CD14-positive monocyte (primary cell): ENCODE measurements around the gene PRSS1. TPM values are rescaled to one million over a fixed set of nuclear protein-coding genes. Genes with fewer than 3 reads are reported as not detected.
"Not testable (repeated sequence)": the region's sequence is repeated elsewhere in the genome, so short reads cannot be mapped to it uniquely, and the experiment has no call there.

ENCODE experiments used
- DNase-seq, 3 donors: peaks; one replicate each; pipeline ENCODE4 v3.0.0-alpha.2; 2011 to 2022
- H2AFZ ChIP-seq: 2 replicates; pipeline ENCODE4 v1.6.0; 2012; ENCODE audit warnings: mild to moderate bottlenecking, low read depth, low read length, inconsistent platforms; ENCODE audit not compliant: insufficient read depth, poor library complexity, severe bottlenecking
- H3K27ac ChIP-seq, 2 donors: 1 replicate in 1 of 2; 2 replicates in 1 of 2; pipeline ENCODE4 v1.5.1; 2012 to 2013; ENCODE audit warnings: low read length in 2 of 2, control low read depth in 1 of 2, inconsistent platforms in 1 of 2, low read depth in 1 of 2, mild to moderate bottlenecking in 1 of 2
- H3K27me3 ChIP-seq, 2 donors: one replicate each; pipeline versions ENCODE4 v1.6.0 to v1.6.1; 2011 to 2013; ENCODE audit warnings: low read length in 2 of 2; ENCODE audit not compliant: control insufficient read depth in 2 of 2, insufficient read depth in 2 of 2
- H3K36me3 ChIP-seq, 2 donors: replicated peaks in 1 of 2; 1 replicate in 1 of 2; 2 replicates in 1 of 2; pipeline versions ENCODE4 v1.5.1 to v1.6.1; 2012 to 2013; ENCODE audit warnings: low read length in 2 of 2, control low read depth in 1 of 2, inconsistent platforms in 1 of 2, mild to moderate bottlenecking in 1 of 2; ENCODE audit not compliant: insufficient read depth in 2 of 2, control insufficient read depth in 1 of 2
- H3K4me1 ChIP-seq, 2 donors: 1 replicate in 1 of 2; 2 replicates in 1 of 2; pipeline versions ENCODE4 v1.5.1 to v1.6.1; 2012 to 2013; ENCODE audit warnings: low read length in 2 of 2, control low read depth in 1 of 2, inconsistent platforms in 1 of 2, mild to moderate bottlenecking in 1 of 2, moderate library complexity in 1 of 2; ENCODE audit not compliant: insufficient read depth in 2 of 2, control insufficient read depth in 1 of 2
- H3K4me2 ChIP-seq: replicated peaks from 2 replicates; pipeline ENCODE3; 2012; ENCODE audit warnings: low read length, moderate library complexity, mild to moderate bottlenecking; ENCODE audit not compliant: poor library complexity, severe bottlenecking; ENCODE audit errors: extremely low read depth
- H3K4me3 ChIP-seq, 3 experiments: fragments of 200-600 bp in 1 of 3; sonication (generic) in 1 of 3; replicated peaks in 1 of 3; 1 replicate in 2 of 3; 2 replicates in 1 of 3; pipeline ENCODE4 v1.5.1; 2011 to 2013; ENCODE audit warnings: low read length in 3 of 3, mild to moderate bottlenecking in 3 of 3, control low read depth in 2 of 3, low read depth in 2 of 3, inconsistent platforms in 1 of 3, moderate library complexity in 1 of 3
- H3K79me2 ChIP-seq: 2 replicates; pipeline ENCODE4 v1.6.0; 2012; ENCODE audit warnings: mild to moderate bottlenecking, control low read depth, inconsistent platforms, low read length, moderate library complexity; ENCODE audit not compliant: insufficient read depth
- H3K9ac ChIP-seq: 2 replicates; pipeline ENCODE4 v1.6.0; 2017; ENCODE audit warnings: low read length, mild to moderate bottlenecking; ENCODE audit not compliant: insufficient read depth, poor library complexity, severe bottlenecking
- H3K9me3 ChIP-seq, 2 donors: replicated peaks in 1 of 2; 1 replicate in 1 of 2; 2 replicates in 1 of 2; pipeline versions ENCODE4 v1.5.1 to v1.6.1; 2012 to 2013; ENCODE audit warnings: low read length in 2 of 2, control low read depth in 1 of 2; ENCODE audit not compliant: control insufficient read depth in 1 of 2, insufficient read depth in 1 of 2
- H4K20me1 ChIP-seq: 2 replicates; pipeline ENCODE4 v1.6.0; 2012; ENCODE audit warnings: mild to moderate bottlenecking, low read length, control low read depth, moderate library complexity; ENCODE audit not compliant: insufficient read depth
- H3K27ac Mint-ChIP-seq, 7 donors: one replicate each; pipeline ENCODE4 v1.8.0; 2020; ENCODE audit warnings: mild to moderate bottlenecking in 7 of 7, mixed read lengths in 7 of 7, moderate library complexity in 6 of 7, inconsistent platforms in 2 of 7
- H3K27me3 Mint-ChIP-seq, 3 donors: one replicate each; pipeline ENCODE4 v1.8.0; 2021 to 2022; ENCODE audit warnings: low read depth in 3 of 3, mild to moderate bottlenecking in 3 of 3, mixed read lengths in 3 of 3, moderate library complexity in 3 of 3, inconsistent platforms in 1 of 3
- H3K36me3 Mint-ChIP-seq, 2 donors: one replicate each; pipeline ENCODE4 v1.8.0; 2020; ENCODE audit warnings: mixed read lengths in 2 of 2, inconsistent platforms in 1 of 2, mild to moderate bottlenecking in 1 of 2
- H3K4me1 Mint-ChIP-seq: one replicate; pipeline ENCODE4 v1.8.0; 2020; ENCODE audit warnings: mild to moderate bottlenecking, mixed read lengths
- H3K4me3 Mint-ChIP-seq, 2 donors: one replicate each; pipeline ENCODE4 v1.8.0; 2020; ENCODE audit warnings: mild to moderate bottlenecking in 2 of 2, mixed read lengths in 2 of 2, moderate library complexity in 1 of 2
- H3K9me3 Mint-ChIP-seq, 7 donors: one replicate each; pipeline ENCODE4 v1.8.0; 2020 to 2022; ENCODE audit warnings: mixed read lengths in 7 of 7, mild to moderate bottlenecking in 6 of 7, moderate library complexity in 6 of 7, inconsistent platforms in 2 of 7
- WGBS: methylation state at CpG from one replicate; pipeline ENCODE4 v1.1.5; 2013; ENCODE audit warnings: missing lambda C conversion rate; ENCODE audit not compliant: insufficient coverage; 5-methylcytosine and 5-hydroxymethylcytosine counted together
- intact Hi-C, 2 donors: fragments of 100-400 bp; cut with micrococcal nuclease; formaldehyde crosslinking; loops; one replicate each; pipeline versions ENCODE4 v1.15.0 to v1.15.1; 2023
- polyA plus RNA-seq, 3 donors: library from polyadenylated mRNA; depleted of rRNA in 1 of 3; unstranded in 2 of 3; stranded (reverse) in 1 of 3; fragments of 300-500 nt in 2 of 3; fragments of >200 nt in 1 of 3; fragmentation: Illumina TruSeq in 2 of 3; gene quantifications; 1 replicate in 2 of 3; 2 replicates in 1 of 3; pipeline ENCODE4 v1.2.3, GENCODE V29; 2012 to 2021
- TF ChIP-seq, protein P1 (sequence below): fragments of 200-600 bp; IDR thresholded peaks from one replicate; pipeline ENCODE4 v1.8.0; 2022; ENCODE audit warnings: antibody characterized with exemption, mild to moderate bottlenecking

PRSS1 gene
- polyA plus RNA-seq, 3 donors, result not detected

DNA sequence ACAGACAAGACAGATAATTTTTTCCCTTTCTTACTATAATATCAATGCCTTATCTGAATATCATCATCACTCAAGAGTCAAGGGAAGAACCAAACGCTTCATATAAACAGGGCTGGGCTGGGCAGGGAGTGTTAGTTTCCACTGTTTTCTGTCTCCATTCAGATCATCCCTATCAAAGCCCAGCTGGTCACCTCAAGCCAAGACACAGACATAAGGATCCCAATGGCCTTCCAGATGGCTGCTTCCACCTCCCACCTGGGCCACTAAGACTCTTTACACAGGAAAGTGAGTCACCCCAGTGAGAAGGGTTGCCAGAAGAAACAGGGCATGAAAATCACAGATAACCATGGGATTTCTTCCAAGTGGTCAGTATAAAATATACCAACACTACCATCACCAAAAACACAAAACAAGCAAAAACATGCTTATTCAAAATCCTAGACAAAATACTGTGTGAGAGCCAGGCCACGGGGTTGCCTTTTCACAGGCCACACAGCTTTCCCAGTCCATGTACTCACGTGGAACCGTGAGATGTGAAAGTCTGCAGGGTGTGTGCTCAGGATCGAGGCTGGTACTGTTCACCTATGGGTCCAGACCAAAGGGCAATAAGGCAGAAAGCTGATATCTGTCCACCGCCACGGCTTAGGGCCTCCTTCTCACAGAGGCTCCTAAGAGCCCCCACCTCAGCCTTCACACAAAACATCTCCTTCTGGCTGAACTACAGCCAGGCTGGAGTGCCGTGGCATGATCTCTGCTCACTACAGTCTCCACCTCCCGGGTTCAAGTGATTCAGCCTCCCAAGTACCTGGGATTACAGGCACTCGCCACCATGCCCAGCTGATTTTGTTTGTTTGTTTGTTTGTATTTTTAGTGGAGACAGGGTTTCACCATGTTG is 5.7 kb downstream of the PRSS1 start:
- Histone ChIP-seq H3K36me3 (no peaks in the 10 kb centered on the region), H3K4me1 (no peaks in the 10 kb centered on the region), H3K9me3 (no peaks in the 10 kb centered on the region), H3K79me2 (no peaks in the 10 kb centered on the region), H3K27me3 (no peaks in the 10 kb centered on the region), H3K4me3 (no peak overlapping the region), H4K20me1 (no peaks in the 10 kb centered on the region), H2AFZ (no peak overlapping the region), H3K4me2 (no peak overlapping the region), H3K9ac (no peak overlapping the region), H3K27ac (no peak overlapping the region)
- Mint-ChIP-seq H3K4me3 (no peak overlapping the region), H3K36me3 (no peaks in the 10 kb centered on the region), H3K27me3 (peaks cover 0 to 3% (median 3%) of the 10 kb centered on the region in 3 donors), H3K4me1 (no peaks in the 10 kb centered on the region), H3K27ac (no peak overlapping the region), H3K9me3 (peaks cover 0 to 2% (median 0%) of the 10 kb centered on the region in 7 donors)
- no peak for DNase-seq
- 92% methylated on average over 7 of the region's 10 CpGs for WGBS
- intact Hi-C loops, result no loop called here
- TF ChIP-seq, protein P1, sequence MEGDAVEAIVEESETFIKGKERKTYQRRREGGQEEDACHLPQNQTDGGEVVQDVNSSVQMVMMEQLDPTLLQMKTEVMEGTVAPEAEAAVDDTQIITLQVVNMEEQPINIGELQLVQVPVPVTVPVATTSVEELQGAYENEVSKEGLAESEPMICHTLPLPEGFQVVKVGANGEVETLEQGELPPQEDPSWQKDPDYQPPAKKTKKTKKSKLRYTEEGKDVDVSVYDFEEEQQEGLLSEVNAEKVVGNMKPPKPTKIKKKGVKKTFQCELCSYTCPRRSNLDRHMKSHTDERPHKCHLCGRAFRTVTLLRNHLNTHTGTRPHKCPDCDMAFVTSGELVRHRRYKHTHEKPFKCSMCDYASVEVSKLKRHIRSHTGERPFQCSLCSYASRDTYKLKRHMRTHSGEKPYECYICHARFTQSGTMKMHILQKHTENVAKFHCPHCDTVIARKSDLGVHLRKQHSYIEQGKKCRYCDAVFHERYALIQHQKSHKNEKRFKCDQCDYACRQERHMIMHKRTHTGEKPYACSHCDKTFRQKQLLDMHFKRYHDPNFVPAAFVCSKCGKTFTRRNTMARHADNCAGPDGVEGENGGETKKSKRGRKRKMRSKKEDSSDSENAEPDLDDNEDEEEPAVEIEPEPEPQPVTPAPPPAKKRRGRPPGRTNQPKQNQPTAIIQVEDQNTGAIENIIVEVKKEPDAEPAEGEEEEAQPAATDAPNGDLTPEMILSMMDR, result no peak

DNA sequence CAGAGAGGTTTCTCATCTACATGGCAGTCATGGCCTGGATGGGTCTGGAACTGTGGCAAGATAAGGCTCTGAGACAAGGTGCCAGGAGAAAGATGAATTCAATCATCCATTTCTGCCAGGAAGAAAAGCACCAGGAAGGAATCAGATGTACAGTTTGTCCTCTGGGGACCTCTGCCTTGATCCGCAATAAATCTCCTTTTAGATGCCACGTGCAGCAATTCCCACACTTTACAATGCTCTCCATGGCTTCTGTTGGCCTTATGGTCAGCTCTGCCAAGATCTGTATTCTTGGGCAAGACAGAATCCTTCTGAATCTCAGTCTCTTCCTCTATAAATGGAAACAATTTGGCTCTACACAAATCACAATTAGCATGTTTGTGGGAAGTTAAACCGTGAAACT is 9.0 kb downstream of the PRSS1 start:
- H4K20me1 ChIP-seq, H3K4me2 ChIP-seq, intact Hi-C loops, H3K4me1 ChIP-seq, H3K27me3 ChIP-seq, H3K4me3 Mint-ChIP-seq, DNase-seq, H3K36me3 Mint-ChIP-seq, H3K27ac Mint-ChIP-seq, H3K4me1 Mint-ChIP-seq, H3K27me3 Mint-ChIP-seq, H3K36me3 ChIP-seq, H3K27ac ChIP-seq, H3K9me3 ChIP-seq, H2AFZ ChIP-seq, H3K4me3 ChIP-seq, H3K79me2 ChIP-seq, H3K9me3 Mint-ChIP-seq, H3K9ac ChIP-seq: not testable (repeated sequence)
- WGBS, result 83% methylated on average over 1 of the region's 3 CpGs
